GM23338 (cell line): Measurements from ENCODE around the gene CHEK1.

Source experiments
- CREB1 ChIP-seq: fragments of 250-450 bp; sonication (Bioruptor Pico); IDR thresholded peaks from 2 replicates; pipeline ENCODE4 v1.5.0; 2020; ENCODE audit warnings: low read depth, mild to moderate bottlenecking, moderate library complexity
- EZH2 ChIP-seq: fragments of 200-600 bp; sonication (generic); IDR thresholded peaks from one replicate; pipeline ENCODE4 v1.8.0; 2017; ENCODE audit warnings: antibody characterized with exemption, mild to moderate bottlenecking, low read depth; ENCODE audit not compliant: unreplicated experiment
- EZH2phosphoT487 ChIP-seq: fragments of 200-600 bp; sonication (generic); IDR thresholded peaks from one replicate; pipeline ENCODE4 v1.8.1; 2018; ENCODE audit warnings: antibody characterized with exemption; ENCODE audit not compliant: unreplicated experiment
- JUNB ChIP-seq: IDR thresholded peaks from one replicate; pipeline ENCODE4 v1.6.1; 2016; ENCODE audit warnings: antibody characterized with exemption; ENCODE audit not compliant: unreplicated experiment
- NANOG ChIP-seq: IDR thresholded peaks from 2 replicates; pipeline ENCODE4 v1.6.1; 2016; ENCODE audit warnings: antibody characterized with exemption, borderline replicate concordance
- POLR2AphosphoS5 ChIP-seq: IDR thresholded peaks from 2 replicates; pipeline ENCODE4 v1.6.1; 2016; ENCODE audit warnings: antibody characterized with exemption, low read depth
- STAT1 ChIP-seq: IDR thresholded peaks from one replicate; pipeline ENCODE4 v1.6.1; 2016; ENCODE audit warnings: antibody characterized with exemption; ENCODE audit not compliant: unreplicated experiment
- TF ChIP-seq, protein P1 (sequence below): IDR thresholded peaks from one replicate; pipeline ENCODE4 v1.6.1; 2018; ENCODE audit warnings: antibody characterized with exemption; ENCODE audit not compliant: unreplicated experiment
- TF ChIP-seq, protein P2 (sequence below), 2 experiments: fragments of 200-600 bp in 1 of 2; sonication (generic) in 1 of 2; conservative IDR thresholded peaks; 2 replicates each; pipeline versions ENCODE4 v1.5.1 to v1.6.1; 2016 to 2017; ENCODE audit warnings: antibody characterized with exemption in 2 of 2, low read depth in 2 of 2, mild to moderate bottlenecking in 2 of 2, moderate library complexity in 1 of 2

DNA sequence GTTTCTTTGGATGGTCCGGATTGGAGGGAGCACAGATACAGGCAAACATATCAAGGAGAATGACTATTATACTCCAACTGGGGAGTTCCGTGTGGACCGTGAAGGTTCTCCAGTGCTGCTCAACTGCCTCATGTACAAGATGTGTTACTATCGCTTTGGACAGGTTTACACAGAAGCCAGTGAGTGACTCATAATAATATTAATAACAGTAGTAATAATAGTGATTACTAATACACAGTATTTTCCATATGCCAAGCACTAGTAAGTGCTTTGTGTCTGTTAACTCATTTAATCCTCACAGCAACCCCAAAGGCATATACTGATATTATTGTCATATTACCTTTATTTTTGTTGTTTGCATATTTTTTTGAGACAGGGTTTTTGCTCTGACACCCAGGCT, 6.6 kb upstream of the CHEK1 start:
- TF ChIP-seq POLR2AphosphoS5 (no peak), EZH2phosphoT487 (no peak), EZH2 (no peak), CREB1 (CRISPR knock-in tag) (no peak), STAT1 (no peak), JUNB (no peak), NANOG (no peak)
- TF ChIP-seq, protein P1, sequence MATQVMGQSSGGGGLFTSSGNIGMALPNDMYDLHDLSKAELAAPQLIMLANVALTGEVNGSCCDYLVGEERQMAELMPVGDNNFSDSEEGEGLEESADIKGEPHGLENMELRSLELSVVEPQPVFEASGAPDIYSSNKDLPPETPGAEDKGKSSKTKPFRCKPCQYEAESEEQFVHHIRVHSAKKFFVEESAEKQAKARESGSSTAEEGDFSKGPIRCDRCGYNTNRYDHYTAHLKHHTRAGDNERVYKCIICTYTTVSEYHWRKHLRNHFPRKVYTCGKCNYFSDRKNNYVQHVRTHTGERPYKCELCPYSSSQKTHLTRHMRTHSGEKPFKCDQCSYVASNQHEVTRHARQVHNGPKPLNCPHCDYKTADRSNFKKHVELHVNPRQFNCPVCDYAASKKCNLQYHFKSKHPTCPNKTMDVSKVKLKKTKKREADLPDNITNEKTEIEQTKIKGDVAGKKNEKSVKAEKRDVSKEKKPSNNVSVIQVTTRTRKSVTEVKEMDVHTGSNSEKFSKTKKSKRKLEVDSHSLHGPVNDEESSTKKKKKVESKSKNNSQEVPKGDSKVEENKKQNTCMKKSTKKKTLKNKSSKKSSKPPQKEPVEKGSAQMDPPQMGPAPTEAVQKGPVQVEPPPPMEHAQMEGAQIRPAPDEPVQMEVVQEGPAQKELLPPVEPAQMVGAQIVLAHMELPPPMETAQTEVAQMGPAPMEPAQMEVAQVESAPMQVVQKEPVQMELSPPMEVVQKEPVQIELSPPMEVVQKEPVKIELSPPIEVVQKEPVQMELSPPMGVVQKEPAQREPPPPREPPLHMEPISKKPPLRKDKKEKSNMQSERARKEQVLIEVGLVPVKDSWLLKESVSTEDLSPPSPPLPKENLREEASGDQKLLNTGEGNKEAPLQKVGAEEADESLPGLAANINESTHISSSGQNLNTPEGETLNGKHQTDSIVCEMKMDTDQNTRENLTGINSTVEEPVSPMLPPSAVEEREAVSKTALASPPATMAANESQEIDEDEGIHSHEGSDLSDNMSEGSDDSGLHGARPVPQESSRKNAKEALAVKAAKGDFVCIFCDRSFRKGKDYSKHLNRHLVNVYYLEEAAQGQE, result no peak
- TF ChIP-seq, protein P2, sequence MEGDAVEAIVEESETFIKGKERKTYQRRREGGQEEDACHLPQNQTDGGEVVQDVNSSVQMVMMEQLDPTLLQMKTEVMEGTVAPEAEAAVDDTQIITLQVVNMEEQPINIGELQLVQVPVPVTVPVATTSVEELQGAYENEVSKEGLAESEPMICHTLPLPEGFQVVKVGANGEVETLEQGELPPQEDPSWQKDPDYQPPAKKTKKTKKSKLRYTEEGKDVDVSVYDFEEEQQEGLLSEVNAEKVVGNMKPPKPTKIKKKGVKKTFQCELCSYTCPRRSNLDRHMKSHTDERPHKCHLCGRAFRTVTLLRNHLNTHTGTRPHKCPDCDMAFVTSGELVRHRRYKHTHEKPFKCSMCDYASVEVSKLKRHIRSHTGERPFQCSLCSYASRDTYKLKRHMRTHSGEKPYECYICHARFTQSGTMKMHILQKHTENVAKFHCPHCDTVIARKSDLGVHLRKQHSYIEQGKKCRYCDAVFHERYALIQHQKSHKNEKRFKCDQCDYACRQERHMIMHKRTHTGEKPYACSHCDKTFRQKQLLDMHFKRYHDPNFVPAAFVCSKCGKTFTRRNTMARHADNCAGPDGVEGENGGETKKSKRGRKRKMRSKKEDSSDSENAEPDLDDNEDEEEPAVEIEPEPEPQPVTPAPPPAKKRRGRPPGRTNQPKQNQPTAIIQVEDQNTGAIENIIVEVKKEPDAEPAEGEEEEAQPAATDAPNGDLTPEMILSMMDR (conservative IDR thresholded peaks at IDR 0.05; ENCODE audit: low read depth in 2 of 2), result no peak
